ENCODE results near the gene DENND5B.
"Not testable (repeated sequence)": the region's sequence is repeated elsewhere in the genome, so short reads cannot be mapped to it uniquely, and the experiment has no call there.

DENND5B gene

DNA sequence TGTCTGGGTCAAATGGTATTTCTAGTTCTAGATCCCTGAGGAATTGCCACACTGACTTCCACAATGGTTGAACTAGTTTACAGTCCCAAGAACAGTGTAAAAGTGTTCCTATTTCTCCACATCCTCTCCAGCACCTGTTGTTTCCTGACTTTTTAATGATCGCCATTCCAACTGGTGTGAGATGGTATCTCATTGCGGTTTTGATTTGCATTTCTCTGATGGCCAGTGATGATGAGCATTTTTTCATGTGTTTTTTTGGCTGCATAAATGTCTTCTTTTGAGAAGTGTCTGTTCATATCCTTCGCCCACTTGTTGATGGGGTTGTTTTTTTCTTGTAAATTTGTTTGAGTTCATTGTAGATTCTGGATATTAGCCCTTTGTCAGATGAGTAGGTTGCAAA lies 40.3 kb downstream of the DENND5B start:
- not testable (repeated sequence) for DNase-seq

DNA sequence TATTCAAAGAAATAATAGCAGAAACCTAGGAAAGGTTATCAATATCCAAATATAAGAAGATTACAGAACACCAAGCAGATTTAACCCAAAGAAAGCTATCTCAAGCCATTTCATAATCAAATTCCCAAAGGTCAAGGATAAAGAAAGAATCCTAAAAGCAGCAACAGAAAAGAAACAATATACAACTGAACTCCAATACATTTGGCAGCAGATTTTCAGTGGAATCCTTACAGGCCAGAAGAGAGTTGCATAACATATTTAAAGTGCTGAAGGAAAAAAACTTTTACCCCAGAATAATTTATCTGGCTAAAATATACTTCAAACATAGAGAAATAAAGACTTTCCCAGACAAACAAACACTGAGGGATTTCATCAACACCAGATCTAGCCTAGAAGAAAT lies 54.3 kb downstream of the DENND5B start:
- DNase-seq, result no peak

DNA sequence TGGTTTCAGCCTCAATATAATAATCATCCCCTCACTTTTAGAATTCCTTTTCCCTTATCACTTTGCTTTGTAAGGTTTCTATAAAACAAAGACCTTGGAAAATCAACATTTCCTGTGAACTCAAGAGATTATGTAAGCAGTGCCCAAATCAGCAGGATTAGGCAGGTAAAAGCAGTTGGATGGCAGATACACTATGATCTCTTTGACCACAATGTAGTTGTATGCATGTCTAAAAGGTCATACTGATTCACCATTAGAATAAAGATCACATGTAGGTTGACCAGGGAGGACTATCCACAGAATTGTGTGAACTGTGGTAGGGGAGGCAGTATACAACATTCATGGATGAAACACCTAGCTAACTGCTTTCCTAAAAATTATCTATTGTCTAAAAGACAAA lies 57.5 kb downstream of the DENND5B start:
- DNase-seq, result no peak

DNA sequence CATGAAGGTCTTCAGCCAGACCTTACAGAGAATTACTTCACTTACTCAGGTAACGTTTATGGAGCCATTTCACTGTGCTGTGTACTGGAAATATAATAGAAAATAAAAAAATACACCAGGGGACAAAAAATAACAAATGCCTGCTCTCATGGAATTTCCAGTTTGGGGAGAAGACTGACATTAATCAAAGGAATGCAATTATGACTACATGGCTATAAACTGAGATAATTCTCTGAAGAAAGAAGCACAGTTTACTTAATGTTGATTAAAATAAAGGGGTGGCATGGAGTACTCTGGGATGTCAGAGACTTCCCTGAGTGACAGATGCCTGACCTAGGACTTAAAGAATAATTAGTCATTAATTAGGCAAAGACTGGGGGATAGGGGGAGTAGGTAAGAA lies 59.0 kb downstream of the DENND5B start:
- DNase-seq, result no peak

DNA sequence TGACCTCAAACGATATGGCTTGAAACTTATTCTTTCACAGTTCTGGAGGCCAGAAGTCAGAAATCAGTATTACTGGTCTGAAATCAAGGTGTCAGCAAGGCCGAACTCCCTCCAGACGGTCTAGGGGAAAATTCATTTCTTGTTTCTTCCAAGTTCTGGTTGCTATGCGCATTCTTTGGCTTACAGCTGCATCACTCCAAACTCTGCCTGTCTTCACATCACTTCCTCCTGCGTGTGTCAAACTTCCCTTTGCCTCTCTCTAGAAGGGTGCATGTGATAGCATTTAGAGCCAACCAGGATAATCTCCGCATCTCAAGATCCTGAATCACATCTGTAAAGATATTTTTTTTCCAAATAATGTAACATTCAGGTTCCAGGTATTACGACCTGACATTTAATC lies 62.8 kb downstream of the DENND5B start:
- DNase-seq, result no peak

DNA sequence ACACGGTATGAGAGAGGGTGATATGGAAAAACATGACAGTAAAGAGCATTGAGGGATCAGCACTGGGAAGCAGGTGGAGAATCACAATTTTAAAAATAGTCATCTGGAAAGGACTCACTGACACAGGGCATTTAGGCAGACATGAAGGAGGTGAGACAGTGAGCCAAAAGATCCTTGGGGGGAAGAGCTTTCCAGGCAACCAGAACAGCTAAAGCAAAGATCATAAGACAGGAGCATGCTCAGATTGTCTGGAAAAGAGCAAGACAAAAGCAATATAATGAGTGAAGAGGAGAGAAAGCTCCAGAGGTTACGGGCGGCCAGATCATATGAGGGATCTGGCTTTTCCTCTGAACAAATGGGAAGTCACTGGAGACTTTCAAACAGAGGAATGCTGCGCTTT lies 63.9 kb downstream of the DENND5B start:
- DNase-seq, result no peak

DNA sequence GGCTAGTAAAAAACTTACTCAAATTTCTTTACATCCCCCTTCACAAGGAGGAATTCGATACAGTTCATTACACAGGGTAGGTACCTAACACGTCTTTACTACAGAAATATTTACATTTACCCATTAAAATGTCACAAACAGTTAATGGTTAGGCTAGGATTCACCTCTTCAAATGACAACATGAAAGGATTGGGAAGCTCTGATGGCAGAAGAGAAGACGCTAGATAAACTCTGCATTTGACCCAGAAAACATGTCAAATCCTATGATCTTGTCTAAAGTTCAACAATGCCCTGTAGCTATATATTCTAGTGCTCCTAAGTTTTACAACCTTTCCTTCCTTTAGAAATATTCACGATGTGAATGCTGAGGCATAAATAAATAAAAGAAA lies 64.8 kb downstream of the DENND5B start:
- DNase-seq, result no peak

DNA sequence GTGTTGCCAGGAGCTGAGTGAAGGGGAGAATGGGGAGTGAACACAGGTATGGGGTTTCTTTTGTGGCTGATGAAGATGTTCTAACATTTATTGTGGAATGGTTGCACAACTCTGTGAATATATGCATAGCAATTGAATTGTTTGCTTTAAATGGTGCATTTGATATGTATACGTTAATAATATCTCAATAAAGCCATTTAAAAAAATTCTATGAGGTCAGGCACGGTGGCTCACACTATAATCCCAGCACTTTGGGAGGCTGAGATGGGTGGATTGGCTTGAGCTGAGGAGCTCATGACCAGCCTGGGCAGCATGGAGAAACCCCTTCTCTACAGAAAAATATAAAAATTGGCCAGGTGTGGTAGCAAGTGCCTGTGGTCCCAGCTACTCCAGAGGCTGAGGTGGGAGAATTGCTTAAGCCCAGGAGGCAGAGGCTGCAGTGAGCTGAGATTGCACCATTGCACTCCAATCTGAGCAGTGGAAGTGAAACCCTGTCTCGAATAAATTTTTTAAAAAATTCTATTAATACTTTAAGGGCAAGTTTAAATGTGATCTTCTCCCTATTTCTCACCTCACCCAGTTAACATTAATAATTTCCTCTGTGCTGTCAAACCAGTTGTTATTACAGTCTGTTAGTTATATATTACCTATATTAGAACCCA lies 65.3 kb downstream of the DENND5B start:
- DNase-seq, result no peak

DNA sequence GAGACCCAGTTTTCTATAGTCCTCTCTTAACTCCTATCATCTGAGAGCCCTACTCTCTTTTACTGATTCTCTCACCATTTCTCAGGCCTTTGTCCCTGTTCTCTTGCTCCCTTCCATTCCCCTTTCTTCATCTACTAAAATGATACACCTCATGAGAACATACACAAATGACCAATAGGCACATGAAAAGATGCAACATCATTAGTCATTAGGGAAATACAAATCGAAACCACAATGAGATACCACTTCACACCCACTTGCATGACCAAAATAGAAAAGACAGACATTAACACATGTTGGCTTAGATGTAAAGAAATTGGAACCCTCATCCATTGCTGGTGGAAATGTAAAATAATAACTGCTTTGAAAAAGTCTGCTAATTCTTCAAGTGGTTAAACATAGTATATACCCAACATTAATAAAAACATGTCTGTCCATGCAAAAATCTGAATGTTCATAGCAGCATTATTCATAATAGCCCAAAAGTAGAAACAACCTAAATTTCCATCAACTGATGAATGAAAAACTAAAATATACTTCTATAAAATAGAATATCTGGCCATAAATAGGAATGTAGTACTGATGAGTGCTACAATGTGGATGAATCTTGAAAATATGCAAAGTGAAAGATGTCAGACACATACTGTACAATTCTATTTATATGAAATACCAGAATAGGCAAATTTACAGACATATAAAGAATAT lies 66.0 kb downstream of the DENND5B start:
- DNase-seq, result no peak

DNA sequence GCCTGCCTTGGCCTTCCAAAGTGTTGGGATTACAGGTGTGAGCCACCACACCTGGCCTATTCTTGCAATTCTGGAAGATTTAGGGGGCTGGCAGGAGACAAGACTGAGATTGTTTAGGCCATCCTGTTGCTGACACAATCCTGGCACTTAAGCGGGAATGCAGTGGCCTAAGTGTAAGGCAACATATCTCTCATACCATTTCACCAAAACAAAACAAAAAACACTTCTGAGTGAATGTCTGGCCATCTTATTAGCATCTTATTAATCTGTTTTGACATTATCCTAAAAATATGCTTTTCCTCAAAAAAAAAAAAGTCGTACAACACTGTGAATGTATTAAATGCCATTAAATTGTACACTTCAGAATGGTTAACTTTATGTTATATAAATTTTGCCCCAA lies 67.6 kb downstream of the DENND5B start:
- no peak for DNase-seq

DNA sequence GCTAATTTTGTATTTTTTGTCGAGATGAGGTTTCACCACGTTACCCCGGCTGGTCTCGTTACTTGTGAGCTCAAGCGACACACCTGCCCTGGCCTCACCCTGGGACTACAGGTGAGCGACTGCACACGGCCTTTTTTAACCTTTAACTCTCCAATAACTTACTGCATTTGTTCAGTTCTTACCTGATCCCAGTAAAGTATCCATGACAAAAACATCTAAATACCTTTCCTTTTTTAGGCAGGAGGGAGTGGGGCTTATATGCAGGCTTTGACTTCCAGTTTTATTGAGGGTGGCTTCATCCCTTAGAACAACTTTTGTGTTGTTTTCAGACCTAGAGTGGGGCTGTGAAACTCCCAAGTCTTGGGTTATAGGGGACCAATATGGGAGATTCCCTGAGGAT lies 68.3 kb downstream of the DENND5B start:
- DNase-seq, result no peak

DNA sequence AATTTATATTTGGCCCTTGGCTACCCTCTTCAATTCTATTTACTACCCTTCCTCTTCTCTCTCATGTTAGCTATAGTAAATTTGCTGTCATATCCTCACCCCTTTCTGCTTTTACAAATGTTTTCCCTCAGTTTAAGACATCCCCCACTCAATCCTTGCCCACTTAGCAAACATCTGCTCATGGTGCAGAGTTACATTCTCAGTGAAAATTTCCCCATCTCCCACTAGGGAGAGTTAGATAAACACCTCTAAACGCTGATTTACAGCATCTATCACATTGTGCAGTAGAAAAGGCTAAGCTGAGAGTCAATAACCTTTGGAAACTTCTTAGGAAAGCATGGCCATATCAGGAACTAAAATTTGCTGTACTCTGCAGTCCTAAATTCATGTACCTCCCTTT lies 69.0 kb downstream of the DENND5B start:
- DNase-seq, result no peak

DNA sequence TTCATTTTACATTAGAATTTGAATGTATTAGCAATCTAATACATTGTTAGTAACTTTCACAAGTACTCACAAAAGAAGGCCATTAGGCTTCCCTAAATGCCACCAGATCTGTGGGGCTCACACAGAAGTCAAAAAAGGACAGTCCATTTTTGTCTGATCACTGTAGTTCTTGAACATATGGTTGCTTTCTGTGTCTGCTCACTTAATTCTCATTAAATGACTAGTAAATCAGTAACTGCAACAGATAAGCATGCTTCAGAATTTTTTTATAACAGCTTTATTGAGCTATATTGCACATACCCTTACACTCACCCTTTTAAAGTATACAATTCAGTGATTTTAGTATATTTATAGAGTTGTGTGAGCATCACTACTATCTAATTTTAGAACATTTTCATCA lies 71.4 kb downstream of the DENND5B start:
- no peak for DNase-seq

DNA sequence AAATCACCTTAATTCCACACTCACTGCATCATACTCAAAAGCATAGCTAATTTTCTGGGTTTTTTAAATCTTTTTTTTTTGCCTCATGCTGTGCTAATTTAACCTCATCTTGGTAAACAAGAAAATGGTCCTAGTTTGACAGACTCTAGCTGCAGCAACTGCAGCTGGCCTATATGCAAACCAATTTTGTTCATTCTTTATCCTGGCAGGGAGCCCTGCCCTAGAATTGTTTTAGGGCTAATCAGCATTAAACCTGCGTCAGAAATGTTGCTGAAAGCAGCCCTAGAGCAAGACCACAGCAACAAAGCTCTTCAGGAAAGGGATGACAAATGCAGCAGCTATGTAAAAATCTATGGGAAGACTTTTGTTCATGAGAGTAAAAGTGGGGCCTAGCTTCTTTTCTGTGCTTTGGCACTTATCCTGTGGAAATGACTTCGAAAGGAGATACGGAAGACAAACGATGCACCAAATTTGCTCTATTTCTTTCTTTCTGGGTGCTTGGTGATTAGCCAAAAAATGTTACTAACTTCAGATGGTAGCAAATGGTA lies 72.2 kb downstream of the DENND5B start:
- peak; percentile 97 for DNase-seq

DNA sequence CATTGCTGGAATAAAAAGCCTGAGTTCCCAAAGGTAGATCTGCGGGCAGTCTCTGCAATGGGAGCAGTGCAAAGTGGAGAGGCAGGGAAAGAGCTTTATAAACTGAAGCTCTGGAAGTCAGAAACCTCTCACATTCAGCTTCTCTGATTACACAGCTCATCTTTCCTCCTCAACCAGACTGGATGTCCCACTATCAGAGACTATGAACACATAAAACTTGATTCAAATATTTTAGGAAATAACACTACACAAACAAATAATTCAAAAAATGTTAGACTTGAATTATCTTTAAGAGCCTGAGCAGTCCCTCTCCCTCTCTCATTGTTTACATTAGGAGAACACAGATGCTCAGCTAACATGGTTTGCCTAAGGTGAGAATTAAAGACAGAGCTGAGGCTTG lies 72.9 kb downstream of the DENND5B start:
- DNase-seq, result no peak

DNA sequence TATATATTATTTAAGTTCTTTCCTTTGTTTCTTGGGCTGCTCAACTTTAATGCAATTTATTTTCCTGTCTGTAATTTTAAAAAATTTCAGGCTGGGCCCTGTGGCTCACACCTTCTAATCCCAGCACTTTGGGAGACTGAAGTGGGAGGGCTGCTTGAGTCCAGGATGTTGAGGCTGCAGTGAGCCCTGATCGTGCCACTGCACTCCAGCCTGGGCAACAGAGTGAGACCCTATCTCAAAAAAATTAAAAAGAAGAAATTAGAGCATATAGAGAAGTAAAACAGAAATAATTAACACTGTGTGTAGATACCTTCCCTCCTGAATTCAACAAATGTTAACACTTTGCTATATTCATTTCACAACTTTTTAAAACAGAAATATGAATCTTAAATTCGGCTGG lies 74.2 kb downstream of the DENND5B start:
- DNase-seq, result no peak

DNA sequence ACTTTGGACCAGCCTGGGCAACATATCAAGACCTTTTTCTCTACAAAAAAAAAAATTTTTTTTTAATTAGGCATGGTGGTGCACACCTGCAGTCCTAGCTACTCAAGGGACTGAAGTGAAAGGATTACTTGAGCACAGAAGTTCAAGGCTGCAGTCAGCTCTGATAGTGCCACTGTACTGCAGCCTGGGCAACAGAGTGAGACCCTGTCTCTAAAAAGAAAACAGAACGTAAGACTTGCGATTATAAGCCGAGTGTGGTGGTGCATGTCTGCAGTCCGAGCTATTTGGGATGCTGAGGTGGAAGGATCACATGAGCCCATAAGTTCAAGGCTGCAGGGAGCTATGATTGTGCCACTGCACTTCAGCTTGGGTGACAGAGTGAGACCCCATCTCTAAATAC lies 76.0 kb downstream of the DENND5B start:
- no peak for DNase-seq

DNA sequence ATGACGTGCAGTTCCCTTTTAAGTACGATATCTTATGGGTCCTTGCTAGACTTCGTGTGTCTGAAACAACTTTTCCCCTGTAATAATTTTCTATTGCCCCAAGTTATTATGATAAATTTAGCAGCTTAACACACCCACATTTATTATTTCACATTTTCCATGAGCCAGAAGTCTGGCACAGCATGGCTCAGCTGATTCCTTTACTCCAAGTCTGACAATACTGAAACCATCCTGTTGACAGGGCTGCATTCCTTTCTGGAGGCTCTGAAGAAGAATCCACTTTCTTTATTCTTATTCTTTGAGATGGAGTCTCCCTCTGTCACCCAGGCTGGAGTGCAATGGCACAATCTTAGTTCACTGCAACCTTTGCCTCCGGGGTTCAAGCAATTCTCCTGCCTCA lies 80.9 kb downstream of the DENND5B start:
- no peak for DNase-seq

DNA sequence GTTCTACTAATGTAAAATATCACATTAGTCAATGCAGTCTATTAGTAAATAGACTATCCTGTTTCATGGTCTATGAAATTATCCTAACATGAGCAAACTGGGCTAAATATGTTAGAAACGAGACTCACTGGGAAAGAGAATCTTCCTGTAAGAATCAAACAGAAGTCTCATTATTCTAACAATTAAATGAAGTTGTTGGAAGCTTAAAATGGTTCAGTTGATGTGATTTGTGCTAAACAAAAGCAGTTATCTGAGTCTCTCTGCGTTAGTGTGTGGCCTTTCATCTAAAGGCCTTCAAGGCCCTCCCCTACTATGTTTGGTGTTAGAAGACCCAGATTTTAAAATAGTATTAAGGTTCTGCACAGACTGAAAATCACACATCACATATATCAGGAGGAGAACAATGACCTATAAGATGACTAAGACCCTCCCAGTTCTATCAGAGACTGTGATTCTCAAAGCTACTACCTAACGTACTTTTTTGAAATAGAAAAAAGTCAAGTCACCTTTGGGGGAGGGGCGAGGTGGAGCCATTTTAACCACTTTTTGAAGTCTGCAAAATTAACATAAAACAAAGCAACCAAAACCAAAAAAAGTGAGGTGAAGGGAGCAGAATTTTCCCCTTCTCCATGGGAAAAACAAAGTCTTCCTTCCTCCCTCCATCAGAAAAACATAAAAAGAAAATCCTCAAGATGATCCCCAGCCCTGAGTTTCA lies 82.3 kb downstream of the DENND5B start:
- no peak for DNase-seq

DNA sequence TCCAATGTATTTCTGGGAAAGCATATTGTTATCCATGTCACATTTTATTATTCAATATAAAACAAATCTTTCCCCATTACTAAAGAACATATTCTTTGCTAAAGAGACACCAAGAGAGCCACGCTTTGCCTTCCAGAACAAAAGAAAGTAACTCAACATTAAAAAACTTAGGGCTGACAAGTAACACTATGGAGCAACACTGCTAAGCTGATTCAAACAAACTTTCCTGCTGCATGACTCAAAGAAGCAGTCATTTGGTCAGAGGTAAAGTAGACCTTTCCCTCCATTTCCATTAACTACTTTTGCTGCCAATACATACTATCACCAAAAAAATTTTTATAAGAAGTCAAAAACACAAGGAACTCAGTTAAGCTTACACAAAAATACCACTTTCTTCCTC lies 83.0 kb downstream of the DENND5B start:
- DNase-seq, result no peak

DNA sequence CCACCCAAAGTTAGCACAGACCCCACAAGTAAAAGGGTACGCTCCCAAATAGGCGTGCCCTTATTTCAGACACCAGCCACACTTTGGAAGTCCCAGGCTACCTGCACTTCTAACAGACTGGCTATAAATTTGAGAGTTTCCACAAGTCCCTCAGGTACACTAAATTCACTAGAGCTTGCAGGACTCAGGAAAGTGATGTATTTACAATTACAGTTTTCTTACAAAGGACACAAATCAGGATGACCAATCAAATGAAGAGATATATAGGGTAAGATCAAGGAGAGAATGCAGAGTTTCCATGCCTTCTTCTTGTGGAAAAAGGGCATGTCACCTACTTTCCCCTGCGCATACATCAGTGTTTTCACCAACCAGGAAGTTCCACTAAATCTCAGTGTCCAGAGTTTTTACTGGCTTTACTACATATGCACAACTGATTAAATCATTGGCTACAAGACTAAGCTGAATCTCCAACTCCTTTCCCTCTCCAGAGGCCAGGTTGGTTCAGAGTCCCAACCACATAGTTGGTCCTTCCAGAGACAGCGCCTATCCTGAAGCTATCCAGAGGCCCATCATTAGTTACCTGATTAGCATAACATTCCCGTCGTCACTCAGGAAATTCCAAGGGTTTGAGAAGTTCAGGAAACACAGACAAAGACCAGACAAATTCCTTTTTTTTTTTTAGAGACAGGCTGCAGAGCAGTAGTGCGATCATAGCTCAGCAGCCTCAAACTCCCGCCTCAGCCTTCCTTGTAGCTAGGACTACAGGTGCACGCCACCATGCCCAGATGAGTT lies 84.2 kb downstream of the DENND5B start:
- no peak for DNase-seq

DNA sequence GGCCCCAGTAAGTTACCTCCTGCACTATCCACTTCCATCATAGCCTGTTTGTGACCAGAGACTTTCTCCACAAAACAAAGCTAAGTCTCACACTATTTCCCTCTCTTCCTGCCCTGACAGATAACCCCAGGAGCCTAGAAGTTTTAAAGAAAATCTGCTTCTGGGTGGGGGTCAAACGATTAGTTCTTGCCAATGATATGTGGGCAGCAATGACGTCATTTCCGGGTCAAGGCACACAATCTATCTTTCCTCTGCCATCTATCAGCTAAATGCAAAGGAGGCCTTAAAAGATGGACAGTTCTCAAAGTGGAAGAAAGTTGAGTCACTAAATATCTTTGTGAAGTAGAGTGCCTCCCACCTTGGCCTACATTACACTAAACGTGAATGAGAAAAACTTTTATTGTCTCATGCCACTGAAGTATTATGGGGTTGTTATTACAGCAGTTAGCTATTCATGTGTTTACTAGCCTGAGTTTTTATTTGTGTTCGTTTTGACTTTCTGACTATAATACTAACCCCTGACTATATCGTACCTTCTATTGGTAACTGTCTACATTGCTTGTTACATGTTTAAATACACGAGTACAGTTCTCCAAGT lies 86.2 kb downstream of the DENND5B start:
- no peak for DNase-seq

DNA sequence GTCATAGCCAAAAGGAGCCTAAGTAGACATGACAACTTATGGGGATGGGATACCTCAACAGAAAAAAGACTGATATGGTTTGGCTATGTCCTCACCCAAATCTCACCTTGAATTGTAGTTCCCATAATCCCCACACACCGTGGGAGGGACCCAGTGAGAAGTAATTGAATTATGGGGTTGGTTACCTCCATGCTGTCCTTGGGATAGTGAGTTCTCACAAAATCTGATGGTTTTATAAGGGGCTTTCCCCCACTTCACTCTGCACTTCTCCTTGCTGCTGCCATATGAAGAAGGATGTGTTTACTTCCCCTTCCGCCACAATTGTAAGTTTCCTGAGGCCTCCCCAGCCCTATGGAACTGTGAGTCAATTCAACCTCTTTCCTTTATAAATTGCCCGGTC lies 89.9 kb downstream of the DENND5B start:
- DNase-seq, result not testable (repeated sequence)

Data from amniotic stem cell (primary cell).